Subcutaneous adipose tissue (tissue), 4 donors: ENCODE data around the gene ATP13A3. TPM values are rescaled to one million over a fixed set of nuclear protein-coding genes. Genes with fewer than 3 reads are reported as not detected.

Experiments
- CTCF ChIP-seq: fragments of 450-650 bp; IDR thresholded peaks from one replicate; pipeline ENCODE4 v1.5.1; 2016; ENCODE audit warnings: low read depth, mild to moderate bottlenecking, control low read depth, antibody characterized with exemption, moderate library complexity
- total RNA-seq, 4 donors: library from RNA; depleted of rRNA; stranded (reverse); fragments of >200 nt; gene quantifications; one replicate each; pipeline ENCODE4 v1.1.0, GENCODE V29; 2016

Gene ATP13A3
- total RNA-seq, 4 donors from 2014 or later, result 117 to 222 (median 170) TPM

DNA sequence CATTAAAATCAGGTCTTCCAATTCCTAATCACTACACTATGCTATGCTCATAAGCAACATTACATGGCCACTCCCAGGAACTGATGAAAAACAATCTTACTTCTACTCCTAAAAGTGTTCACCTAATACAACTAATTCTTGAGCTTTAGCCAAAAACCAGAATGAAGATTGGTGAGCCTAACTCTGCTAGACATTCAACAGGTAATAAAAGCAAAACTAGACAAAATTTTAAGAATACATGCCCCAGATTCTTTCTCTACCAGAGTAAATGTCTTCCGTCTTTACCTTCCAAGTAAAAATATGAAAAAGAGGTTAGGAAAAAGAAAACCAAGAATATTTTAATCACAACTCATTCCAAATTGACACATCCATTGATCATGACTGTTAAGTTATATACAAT, 31.3 kb downstream of the ATP13A3 start:
- TF ChIP-seq CTCF, result no peak

- no peak for TF ChIP-seq CTCF
Measured at GRCh38 chr3:194450341-194450740, 36.5 kb downstream of the ATP13A3 start.

GRCh38 chr3:194449913-194450312, 36.9 kb downstream of the ATP13A3 start:
- TF ChIP-seq CTCF, result no peak

DNA sequence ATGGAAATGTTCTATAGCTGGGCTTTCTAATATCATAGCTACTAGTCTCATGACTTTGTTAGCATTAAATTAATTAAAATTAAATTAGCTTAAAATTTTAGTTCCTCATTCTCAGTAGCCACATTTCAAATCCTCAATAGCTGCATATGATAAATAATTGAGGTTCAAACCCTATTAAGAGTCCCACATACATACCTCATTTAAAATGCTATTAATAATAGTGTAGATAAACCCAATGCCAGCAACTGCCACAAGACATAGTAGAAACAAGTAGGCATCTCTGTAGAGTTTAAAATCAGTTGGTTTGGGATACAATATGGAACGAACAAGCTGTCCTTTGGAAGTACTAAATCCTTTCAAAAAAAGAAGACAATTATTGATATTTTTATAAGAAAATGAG, 39.1 kb downstream of the ATP13A3 start:
- no peak for TF ChIP-seq CTCF

- no peak for TF ChIP-seq CTCF
Measured at GRCh38 chr3:194447161-194447560, 39.6 kb downstream of the ATP13A3 start.

- no peak for TF ChIP-seq CTCF
Measured at GRCh38 chr3:194446754-194447153, 40.0 kb downstream of the ATP13A3 start.

DNA sequence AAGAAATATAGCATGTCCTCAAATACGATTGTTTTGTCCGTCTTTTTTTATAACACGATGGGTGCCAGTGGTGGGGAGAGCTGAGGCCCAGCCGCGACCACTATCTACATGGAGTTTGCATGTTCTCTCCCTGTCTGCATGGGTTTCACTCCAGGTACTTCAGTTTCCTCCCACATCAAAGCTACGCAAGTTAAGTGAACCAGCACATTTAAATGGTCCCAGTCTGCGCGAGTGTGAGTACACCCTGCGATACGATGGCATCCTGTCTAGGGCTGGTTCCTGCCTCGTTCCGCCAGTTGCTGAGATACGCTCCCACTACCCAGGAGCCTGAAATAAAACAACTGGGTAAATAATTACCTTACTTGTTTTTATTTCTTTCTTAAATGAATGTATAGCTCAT, 40.6 kb downstream of the ATP13A3 start:
- TF ChIP-seq CTCF, result no peak
